ENCODE results near the gene RORC. TPM values are rescaled to one million over a fixed set of nuclear protein-coding genes. Genes with fewer than 3 reads are reported as not detected.

The RORC gene
- total RNA-seq, 2 experiments from 2014 or later = 3.8 to 3.9 TPM

DNA sequence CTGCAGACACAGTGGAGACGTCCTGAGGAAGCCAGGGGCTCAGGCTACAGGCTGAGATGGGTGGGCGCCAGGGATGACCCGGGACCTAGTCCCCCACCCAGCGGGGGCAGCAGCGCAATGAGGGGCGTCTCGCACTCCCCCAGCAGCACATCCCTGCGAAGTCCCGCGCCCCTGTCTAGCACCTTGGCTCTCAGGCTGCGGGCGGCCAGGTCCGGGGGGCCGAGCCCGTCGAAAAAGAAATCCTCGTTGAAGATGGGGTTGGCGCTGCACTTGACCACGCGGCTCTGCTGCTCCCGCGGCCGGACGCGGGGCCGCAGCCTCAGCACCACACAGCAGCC, 6.3 kb upstream of the RORC start:
- ATAC-seq = no peak
- ChIA-PET CTCF (interaction anchor here (1.0 to 4.7 kb wide), 5 partner anchors 8 to 223 kb away, joined by 3 to 19 read pairs (median 7); no protein-coding TSS in a partner anchor), POLR2A (no interaction called here)
- Mint-ChIP-seq H3K4me3 (peak overlapping the region; percentile 72), H3K9me3 (ENCODE audit: low read depth) (no peaks in the 10 kb centered on the region), H3K36me3 (ENCODE audit: low read depth) (peaks cover 9% of the 10 kb centered on the region), H3K27me3 (no peaks in the 10 kb centered on the region), H3K4me1 (peaks cover 55% of the 10 kb centered on the region), H3K27ac (peak overlapping the region; percentile 89)
- DNase-seq = no peak
- intact Hi-C loops (cut with DNase I, micrococcal nuclease) = loop anchor here (2.0 to 5.0 kb wide), 11 partner anchors 71 to 511 kb away; partner anchors contain the start of genes MRPL9 (in 1 of the 2), PI4KB (in 1 of the 2), POGZ (in 1 of the 2) and RFX5 (in 1 of the 2)

- DNase-seq = peak; percentile 54
- Mint-ChIP-seq H3K9me3 (ENCODE audit: low read depth) (no peaks in the 10 kb centered on the region), H3K27ac (peak overlapping the region; percentile 89), H3K36me3 (ENCODE audit: low read depth) (peaks cover 9% of the 10 kb centered on the region), H3K27me3 (no peaks in the 10 kb centered on the region), H3K4me3 (peak overlapping the region; percentile 72), H3K4me1 (peaks cover 61% of the 10 kb centered on the region)
- ChIA-PET POLR2A (interaction anchor here (1.0 kb wide), 1 partner anchor 10 kb away, joined by 4 read pairs; no protein-coding TSS in a partner anchor), CTCF (interaction anchor here (0.6 to 4.7 kb wide), 25 partner anchors 9 to 388 kb away, joined by 3 to 19 read pairs (median 4); partner anchors contain the start of genes MRPL9 and RIIAD1)
- ATAC-seq = peak; percentile 24
- intact Hi-C loops (cut with DNase I, micrococcal nuclease) = loop anchor here (2.0 to 5.0 kb wide), 9 partner anchors 75 to 510 kb away; partner anchors contain the start of genes MRPL9 (in 1 of the 2), PI4KB (in 1 of the 2), POGZ (in 1 of the 2) and RIIAD1 (in 1 of the 2)
These were observed 5.6 kb upstream of the RORC start for GRCh38 chr1:151837197-151837596.

DNA sequence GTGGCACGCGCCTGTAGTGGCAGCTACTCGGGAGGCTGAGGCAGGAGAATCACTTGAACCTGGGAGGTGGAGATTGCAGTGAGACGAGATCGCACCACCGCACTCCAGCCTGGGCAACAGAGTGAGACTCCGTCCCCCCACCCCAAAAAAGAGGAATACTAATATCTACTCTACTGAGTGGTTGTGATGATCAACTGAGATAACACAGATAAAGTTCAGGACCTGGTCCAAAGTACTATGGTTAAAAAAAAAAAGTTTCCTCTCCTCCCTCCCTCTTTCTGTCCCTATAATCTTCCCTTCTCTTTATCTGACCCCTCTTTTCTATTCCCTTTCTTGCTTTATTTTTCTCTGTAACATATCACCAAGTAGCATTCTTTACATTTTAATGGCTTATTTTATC, 4.0 kb upstream of the RORC start:
- Mint-ChIP-seq H3K9me3 (ENCODE audit: low read depth) (no peaks in the 10 kb centered on the region), H3K27ac (no peak overlapping the region), H3K4me3 (no peak overlapping the region), H3K27me3 (no peaks in the 10 kb centered on the region), H3K4me1 (peaks cover 67% of the 10 kb centered on the region), H3K36me3 (ENCODE audit: low read depth) (no peaks in the 10 kb centered on the region)
- ChIA-PET CTCF (interaction anchor here (0.6 to 4.7 kb wide), 20 partner anchors 8 to 294 kb away, joined by 3 to 19 read pairs (median 4); partner anchors contain the start of genes MRPL9 and TDRKH), POLR2A (no interaction called here)
- DNase-seq = no peak
- no peak for ATAC-seq
- intact Hi-C loops (cut with DNase I, micrococcal nuclease) = loop anchor here (5.0 kb wide), 5 partner anchors 73 to 508 kb away; partner anchors contain the start of genes MRPL9 (in 1 of the 2), PI4KB (in 1 of the 2), POGZ (in 1 of the 2) and SNX27 (in 1 of the 2)

DNA sequence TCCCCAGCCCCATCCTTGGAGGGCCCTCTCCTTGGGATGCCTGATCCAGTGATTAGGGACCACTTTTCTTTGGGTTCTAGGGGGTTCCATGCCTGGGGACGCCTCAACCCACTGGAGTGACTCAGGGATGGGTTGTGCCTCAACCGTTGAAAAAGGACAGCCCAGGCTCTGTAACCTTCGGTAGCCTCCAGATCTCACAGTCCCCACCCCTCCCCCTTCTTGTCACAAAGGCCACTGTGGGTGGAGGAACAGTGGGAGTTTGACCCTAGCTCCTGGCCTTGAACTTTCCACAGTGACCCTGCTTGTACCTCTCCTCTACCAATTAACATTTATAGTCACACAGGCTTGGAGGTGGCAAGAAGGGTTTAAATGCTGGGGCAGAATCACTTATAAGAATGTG, 2.6 kb upstream of the RORC start:
- H3K27me3 Mint-ChIP-seq = no peaks in the 10 kb centered on the region
- intact Hi-C loops (cut with DNase I, micrococcal nuclease) = no loop called here
- peaks cover 72% of the 10 kb centered on the region for H3K4me1 Mint-ChIP-seq
- CTCF ChIA-PET = interaction anchor here (0.8 to 4.7 kb wide), 9 partner anchors 10 to 534 kb away, joined by 3 to 19 read pairs (median 6); partner anchors contain the start of genes MRPL9 and TDRKH
- H3K9me3 Mint-ChIP-seq (ENCODE audit: low read depth) = no peaks in the 10 kb centered on the region
- DNase-seq (no peak), ATAC-seq (no peak)
- H3K36me3 Mint-ChIP-seq (ENCODE audit: low read depth) = no peaks in the 10 kb centered on the region
- H3K4me3 Mint-ChIP-seq = no peak overlapping the region
- POLR2A ChIA-PET = interaction anchor here (0.6 kb wide), 2 partner anchors 98 to 136 kb away, joined by 3 to 4 read pairs; no protein-coding TSS in a partner anchor
- H3K27ac Mint-ChIP-seq = no peak overlapping the region

DNA sequence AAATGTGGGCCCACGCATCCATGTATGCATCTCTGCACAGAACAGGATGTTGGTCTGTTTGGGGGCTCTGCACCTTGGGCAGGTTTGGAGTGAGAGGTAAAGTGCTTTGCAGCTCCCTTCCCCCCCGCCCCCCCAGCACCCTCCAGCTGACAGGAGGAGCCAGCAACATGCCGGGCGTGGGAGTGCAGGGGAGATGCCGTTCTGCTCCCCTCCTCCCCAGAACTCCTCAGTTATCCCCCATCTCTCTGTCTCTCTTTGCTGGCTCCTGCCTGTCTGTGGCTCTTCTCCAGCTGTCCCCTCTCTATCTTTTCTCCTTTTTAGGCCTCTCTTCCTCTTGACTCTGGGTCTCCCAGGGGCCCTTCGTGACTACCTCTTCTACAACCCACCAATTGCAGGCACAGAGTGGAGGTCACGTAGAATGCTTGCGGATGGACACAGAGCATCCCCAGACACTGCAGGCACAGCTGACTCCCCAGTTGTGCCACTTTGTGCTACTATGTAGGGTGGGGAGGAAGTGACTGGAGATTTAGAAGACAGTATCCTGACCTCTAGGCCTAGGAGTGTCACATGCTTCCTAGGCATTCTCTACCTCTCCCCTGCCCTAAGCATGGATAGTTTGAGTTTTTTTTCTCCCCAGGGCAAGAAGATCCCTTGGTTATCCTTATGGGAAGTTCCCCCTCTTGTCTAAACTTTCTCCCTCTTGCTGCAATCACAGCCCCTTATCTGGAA, 1.7 kb upstream of the RORC start:
- no peaks in the 10 kb centered on the region for H3K9me3 Mint-ChIP-seq (ENCODE audit: low read depth)
- no peak overlapping the region for H3K4me3 Mint-ChIP-seq
- peak overlapping the region; percentile 29 for H3K27ac Mint-ChIP-seq
- CTCF ChIA-PET = interaction anchor here (0.6 to 4.1 kb wide), 2 partner anchors 11 to 71 kb away, joined by 3 to 19 read pairs; no protein-coding TSS in a partner anchor
- ATAC-seq (no peak), DNase-seq (no peak)
- POLR2A ChIA-PET = no interaction called here
- H3K4me1 Mint-ChIP-seq = peaks cover 81% of the 10 kb centered on the region
- intact Hi-C loops (cut with DNase I, micrococcal nuclease) = no loop called here
- H3K27me3 Mint-ChIP-seq = no peaks in the 10 kb centered on the region
- no peaks in the 10 kb centered on the region for H3K36me3 Mint-ChIP-seq (ENCODE audit: low read depth)

DNA sequence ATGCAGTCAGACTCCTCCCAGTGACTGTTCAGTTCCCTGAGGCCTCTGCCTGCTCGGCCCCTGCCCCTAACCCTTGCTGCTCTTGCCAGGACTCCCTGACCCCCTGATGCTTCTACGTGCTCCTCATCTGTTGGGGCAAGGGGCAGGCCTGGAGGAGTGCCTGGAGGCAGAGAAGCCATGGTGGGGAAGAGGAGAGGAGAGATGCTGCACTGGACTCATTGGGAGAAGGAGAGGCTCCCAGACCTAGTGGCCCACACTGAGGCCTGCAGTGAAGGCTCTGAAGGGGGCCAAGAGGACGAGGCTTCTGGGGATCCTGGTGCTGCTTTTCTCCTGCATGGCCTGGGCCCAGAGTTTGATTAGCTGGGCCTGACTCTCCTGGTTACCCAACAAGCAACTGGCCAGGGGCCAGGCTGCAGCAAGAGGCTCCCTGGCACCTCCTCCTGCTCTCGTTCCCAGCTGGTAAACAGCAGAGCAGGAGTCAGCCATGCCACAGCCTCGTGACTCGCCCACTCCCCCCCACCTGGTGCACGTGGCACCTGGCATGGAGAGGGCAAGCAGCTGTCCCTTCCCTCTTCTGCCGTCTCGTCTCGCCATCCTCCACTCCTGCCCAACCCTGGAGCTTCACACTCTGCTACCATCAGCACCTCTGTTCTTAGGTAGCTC, 847 bp upstream of the RORC start:
- Mint-ChIP-seq H3K9me3 (ENCODE audit: low read depth) (no peaks in the 10 kb centered on the region), H3K27me3 (no peaks in the 10 kb centered on the region), H3K4me3 (no peak overlapping the region), H3K36me3 (ENCODE audit: low read depth) (no peaks in the 10 kb centered on the region), H3K4me1 (peaks cover 85% of the 10 kb centered on the region), H3K27ac (peak overlapping the region; percentile 3)
- POLR2A ChIA-PET = no interaction called here
- ATAC-seq (no peak), DNase-seq (no peak)
- intact Hi-C loops (cut with DNase I, micrococcal nuclease) = no loop called here
- CTCF ChIA-PET = interaction anchor here (0.6 to 4.1 kb wide), 2 partner anchors 10 to 70 kb away, joined by 3 to 19 read pairs; no protein-coding TSS in a partner anchor

GRCh38 chr1:151831256-151831591, 378 bp downstream of the RORC start:
- Mint-ChIP-seq H3K36me3 (ENCODE audit: low read depth) (no peaks in the 10 kb centered on the region), H3K4me1 (peaks cover 81% of the 10 kb centered on the region), H3K27me3 (no peaks in the 10 kb centered on the region), H3K27ac (peak overlapping the region; percentile 49), H3K4me3 (peak overlapping the region; percentile 11), H3K9me3 (ENCODE audit: low read depth) (no peaks in the 10 kb centered on the region)
- intact Hi-C loops (cut with DNase I, micrococcal nuclease) = no loop called here
- no peak for DNase-seq
- no peak for ATAC-seq
- CTCF ChIA-PET = interaction anchor here (1.0 to 1.1 kb wide), 2 partner anchors 15 to 33 kb away, joined by 3 read pairs; no protein-coding TSS in a partner anchor
- POLR2A ChIA-PET = interaction anchor here (1.4 kb wide), 1 partner anchor 41 kb away, joined by 9 read pairs; the partner anchor contains the start of gene TDRKH

- no peaks in the 10 kb centered on the region for H3K9me3 Mint-ChIP-seq (ENCODE audit: low read depth)
- DNase-seq (no peak), ATAC-seq (no peak)
- H3K4me3 Mint-ChIP-seq = peak overlapping the region; percentile 11
- no peaks in the 10 kb centered on the region for H3K36me3 Mint-ChIP-seq (ENCODE audit: low read depth)
- H3K27ac Mint-ChIP-seq = peak overlapping the region; percentile 69
- POLR2A ChIA-PET = interaction anchor here (0.6 to 1.4 kb wide), 2 partner anchors 40 to 293 kb away, joined by 3 to 9 read pairs; partner anchors contain the start of gene TDRKH
- intact Hi-C loops (cut with DNase I, micrococcal nuclease) = no loop called here
- CTCF ChIA-PET = interaction anchor here (0.9 to 1.5 kb wide), 4 partner anchors 13 to 39 kb away, joined by 3 to 6 read pairs (median 4); partner anchors contain the start of gene TDRKH
- H3K27me3 Mint-ChIP-seq = no peaks in the 10 kb centered on the region
- H3K4me1 Mint-ChIP-seq = peaks cover 85% of the 10 kb centered on the region
These were observed 1.5 kb downstream of the RORC start for GRCh38 chr1:151830055-151830454.

DNA sequence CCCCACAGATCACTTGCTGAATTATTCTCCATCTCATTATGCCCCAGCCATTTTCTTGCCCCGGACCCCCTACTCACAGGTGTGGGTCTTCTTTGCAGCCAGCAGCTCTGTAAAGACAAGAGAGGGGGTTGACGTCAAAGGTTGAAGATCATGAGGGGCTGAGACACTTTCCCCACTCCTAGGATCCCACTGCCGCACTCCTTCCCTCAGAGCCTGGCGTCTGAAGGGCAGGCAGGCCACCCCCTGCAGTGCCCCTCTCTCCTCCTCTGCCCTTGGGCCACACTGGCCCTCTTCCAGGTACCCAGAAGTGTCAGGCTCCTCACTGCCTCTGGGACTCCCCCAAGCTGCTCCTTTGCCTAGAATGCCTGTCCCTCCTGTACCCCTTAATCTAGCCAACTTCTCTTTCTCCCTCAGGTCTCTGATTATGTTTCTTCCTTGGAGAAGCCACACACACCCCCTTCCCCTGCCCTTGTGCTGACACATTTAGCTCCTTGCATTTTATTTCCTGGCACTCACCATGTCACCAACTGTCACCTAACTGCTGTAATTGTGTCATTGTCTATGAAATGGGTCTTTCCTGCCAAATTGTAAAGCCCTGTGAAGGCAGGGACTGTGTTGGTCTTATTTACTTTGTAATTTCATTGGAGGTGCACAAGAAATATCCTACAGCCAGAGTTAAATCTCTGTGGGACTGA, 2.1 kb downstream of the RORC start:
- H3K4me3 Mint-ChIP-seq = peak overlapping the region; percentile 11
- CTCF ChIA-PET = interaction anchor here (1.5 kb wide), 1 partner anchor 13 kb away, joined by 4 read pairs; no protein-coding TSS in a partner anchor
- H3K4me1 Mint-ChIP-seq = peaks cover 83% of the 10 kb centered on the region
- H3K27me3 Mint-ChIP-seq = no peaks in the 10 kb centered on the region
- POLR2A ChIA-PET = no interaction called here
- intact Hi-C loops (cut with DNase I, micrococcal nuclease) = loop anchor here (2.0 kb wide), 2 partner anchors 39 to 235 kb away; partner anchors contain the start of gene TDRKH (in 2 of the 2)
- no peaks in the 10 kb centered on the region for H3K9me3 Mint-ChIP-seq (ENCODE audit: low read depth)
- no peaks in the 10 kb centered on the region for H3K36me3 Mint-ChIP-seq (ENCODE audit: low read depth)
- DNase-seq = peak; percentile 54
- ATAC-seq = peak; percentile 28
- H3K27ac Mint-ChIP-seq = peak overlapping the region; percentile 69

DNA sequence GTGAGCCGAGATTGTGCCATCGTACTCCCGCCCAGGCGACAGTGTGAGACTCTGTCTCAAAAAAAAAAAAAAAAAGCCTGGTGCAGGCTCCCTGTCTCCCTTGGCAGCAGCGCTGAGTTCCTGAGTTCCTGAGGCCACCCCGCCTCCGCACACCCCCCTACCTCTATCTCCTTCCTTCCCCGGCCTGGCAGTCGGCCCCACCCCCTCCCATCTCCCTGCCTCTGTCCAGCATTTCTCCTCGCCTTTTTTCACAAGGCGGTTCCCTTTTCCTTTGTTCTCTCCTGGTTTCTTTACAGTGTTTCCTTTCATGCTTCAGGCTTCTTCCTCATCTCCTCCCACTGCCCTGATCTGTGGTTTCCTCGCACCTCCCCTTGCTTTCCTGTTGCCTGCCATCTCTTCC, 2.7 kb downstream of the RORC start:
- H3K4me1 Mint-ChIP-seq = peaks cover 77% of the 10 kb centered on the region
- CTCF ChIA-PET = interaction anchor here (0.7 kb wide), 1 partner anchor 95 kb away, joined by 3 read pairs; no protein-coding TSS in a partner anchor
- H3K4me3 Mint-ChIP-seq = peak overlapping the region; percentile 11
- intact Hi-C loops (cut with DNase I, micrococcal nuclease) = loop anchor here (2.0 kb wide), 2 partner anchors 38 to 234 kb away; partner anchors contain the start of gene TDRKH (in 2 of the 2)
- H3K27ac Mint-ChIP-seq = peak overlapping the region; percentile 69
- POLR2A ChIA-PET = interaction anchor here (0.8 kb wide), 1 partner anchor 13 kb away, joined by 5 read pairs; no protein-coding TSS in a partner anchor
- DNase-seq (no peak), ATAC-seq (no peak)
- H3K27me3 Mint-ChIP-seq = no peaks in the 10 kb centered on the region
- no peaks in the 10 kb centered on the region for H3K9me3 Mint-ChIP-seq (ENCODE audit: low read depth)
- H3K36me3 Mint-ChIP-seq (ENCODE audit: low read depth) = no peaks in the 10 kb centered on the region

Measured in activated CD4-positive, alpha-beta T cell treated with anti-CD3 and anti-CD28 coated beads for 36 hours (primary cell).